ENCODE results near the gene TEX48.

DNA sequence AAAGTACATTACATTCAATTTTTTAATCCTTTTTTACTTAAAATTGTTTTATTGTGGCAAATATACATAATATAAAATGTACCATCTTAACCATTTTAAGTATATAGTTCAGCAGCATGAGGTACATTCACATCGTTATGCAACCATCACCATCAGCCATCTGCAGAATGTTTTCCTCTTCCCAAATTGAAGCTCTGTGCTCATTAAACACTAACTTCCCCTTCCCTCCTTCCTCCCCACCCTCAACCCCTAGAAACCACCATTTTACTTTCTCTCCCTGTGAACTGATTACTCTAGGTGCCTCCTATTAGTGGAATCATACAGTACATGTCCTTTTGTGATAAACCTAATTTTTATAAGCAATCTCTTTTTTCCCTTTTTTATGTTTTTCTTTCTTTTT is 40.0 kb downstream of the TEX48 start:
- TF ChIP-seq EZH2 (IDR thresholded peaks at IDR 0.05; ENCODE audit: low read depth, unreplicated experiment) (no peak), POLR2AphosphoS5 (IDR thresholded peaks at IDR 0.05; ENCODE audit: low read depth) (no peak)
- TF ChIP-seq, protein P1, sequence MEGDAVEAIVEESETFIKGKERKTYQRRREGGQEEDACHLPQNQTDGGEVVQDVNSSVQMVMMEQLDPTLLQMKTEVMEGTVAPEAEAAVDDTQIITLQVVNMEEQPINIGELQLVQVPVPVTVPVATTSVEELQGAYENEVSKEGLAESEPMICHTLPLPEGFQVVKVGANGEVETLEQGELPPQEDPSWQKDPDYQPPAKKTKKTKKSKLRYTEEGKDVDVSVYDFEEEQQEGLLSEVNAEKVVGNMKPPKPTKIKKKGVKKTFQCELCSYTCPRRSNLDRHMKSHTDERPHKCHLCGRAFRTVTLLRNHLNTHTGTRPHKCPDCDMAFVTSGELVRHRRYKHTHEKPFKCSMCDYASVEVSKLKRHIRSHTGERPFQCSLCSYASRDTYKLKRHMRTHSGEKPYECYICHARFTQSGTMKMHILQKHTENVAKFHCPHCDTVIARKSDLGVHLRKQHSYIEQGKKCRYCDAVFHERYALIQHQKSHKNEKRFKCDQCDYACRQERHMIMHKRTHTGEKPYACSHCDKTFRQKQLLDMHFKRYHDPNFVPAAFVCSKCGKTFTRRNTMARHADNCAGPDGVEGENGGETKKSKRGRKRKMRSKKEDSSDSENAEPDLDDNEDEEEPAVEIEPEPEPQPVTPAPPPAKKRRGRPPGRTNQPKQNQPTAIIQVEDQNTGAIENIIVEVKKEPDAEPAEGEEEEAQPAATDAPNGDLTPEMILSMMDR (conservative IDR thresholded peaks at IDR 0.05; ENCODE audit: low read depth in 2 of 2) = no peak
